K562 (cell line): ENCODE measurements around the gene SIGLEC15. TPM values are rescaled to one million over a fixed set of nuclear protein-coding genes. Genes with fewer than 3 reads are reported as not detected.
A peak's percentile ranks its signal among the peaks of the same experiment; 100 is the strongest.

Experiments
- ATAC-seq: fragments of 200-7000 bp; cut with Tn5 transposase; 3 replicates; pipeline ENCODE4 v1.9.1; 2020; ENCODE audit warnings: moderate library complexity
- BruUV-seq: library from RNA; stranded (reverse); fragments of 400-500 nt; replicated peaks from 2 replicates; lab custom pipeline; 2021; lab: Mats Ljungman, UMichigan
- CTCF ChIA-PET: fragments of 300-600 bp; formaldehyde crosslinking; extraction: SDS; loops from one replicate; lab custom pipeline; 2021; ENCODE audit warnings: low intra/inter-chr PET ratio; lab: Yijun Ruan, JAX
- POLR2A ChIA-PET: fragments of 300-600, 350-650 bp; sonication (Branson Sonifier 250); formaldehyde crosslinking; extraction: SDS; loops from one replicate; lab custom pipeline; 2021; ENCODE audit warnings: antibody characterized with exemption, inconsistent platforms; lab: Yijun Ruan, JAX
- DNase-seq, 4 experiments: peaks; one replicate each; pipeline versions ENCODE4 v3.0.0 to v3.0.0-alpha.2; 2011 to 2018; ENCODE audit warnings: low spot score in 3 of 4, mixed read lengths in 3 of 4; ENCODE audit errors: extremely low read depth in 1 of 4
- FAIRE-seq: peaks from 2 replicates; lab custom pipeline; 2011; peaks lifted over from hg19 to GRCh38; lab: Jason Lieb, UNC
- H2AFZ ChIP-seq: 2 replicates; pipeline ENCODE4 v1.6.0; 2011; ENCODE audit warnings: low read depth, low read length, control low read depth, inconsistent platforms
- H3K27ac ChIP-seq: fragments of 200-600 bp; 3 replicates; pipeline ENCODE4 v1.8.0; 2011; ENCODE audit warnings: low read depth, mild to moderate bottlenecking, control low read depth, inconsistent platforms, low read length, moderate library complexity, mixed read lengths; ENCODE audit errors: extremely low read depth
- H3K27me3 ChIP-seq, 2 experiments: fragments of 300-600 bp in 1 of 2; 2 replicates in 1 of 2; 3 replicates in 1 of 2; pipeline versions ENCODE4 v1.6.0 to v1.8.0; 2011; ENCODE audit warnings: inconsistent platforms in 2 of 2, low read length in 2 of 2, mild to moderate bottlenecking in 1 of 2, mixed read lengths in 1 of 2, moderate library complexity in 1 of 2; ENCODE audit not compliant: control insufficient read depth in 2 of 2, insufficient read depth in 2 of 2
- H3K36me3 ChIP-seq: fragments of 300-600 bp; 3 replicates; pipeline ENCODE4 v1.8.0; 2011; ENCODE audit warnings: mild to moderate bottlenecking, low read length, inconsistent platforms; ENCODE audit not compliant: control insufficient read depth, insufficient read depth
- H3K4me1 ChIP-seq, 2 experiments: fragments of 200-600 bp in 1 of 2; replicated peaks in 1 of 2; 2 replicates in 1 of 2; 3 replicates in 1 of 2; pipeline versions ENCODE4 v1.5.1 to v1.8.0; 2011; ENCODE audit warnings: inconsistent platforms in 2 of 2, low read length in 2 of 2, mild to moderate bottlenecking in 1 of 2, mixed read lengths in 1 of 2, moderate library complexity in 1 of 2; ENCODE audit not compliant: control insufficient read depth in 2 of 2, insufficient read depth in 2 of 2
- H3K4me2 ChIP-seq: 2 replicates; pipeline ENCODE4 v1.6.1; 2011; ENCODE audit warnings: low read length, control low read depth, inconsistent platforms, mixed read lengths; ENCODE audit not compliant: insufficient read depth
- H3K4me3 ChIP-seq: fragments of 200-600 bp; sonication (generic), shearing (Covaris generic); 2 replicates; pipeline ENCODE4 v1.5.1; 2016; ENCODE audit warnings: control low read depth, inconsistent platforms
- H3K79me2 ChIP-seq: fragments of 200-600 bp; 3 replicates; pipeline ENCODE4 v1.8.0; 2011; ENCODE audit warnings: low read length, inconsistent platforms; ENCODE audit not compliant: control insufficient read depth, insufficient read depth
- H3K9ac ChIP-seq, 2 experiments: 2 replicates each; pipeline versions ENCODE4 v1.6.0 to v1.6.1; 2011; ENCODE audit warnings: low read depth in 2 of 2, low read length in 2 of 2, control low read depth in 1 of 2, inconsistent platforms in 1 of 2, mild to moderate bottlenecking in 1 of 2, mixed read lengths in 1 of 2; ENCODE audit not compliant: insufficient read depth in 1 of 2
- H3K9me1 ChIP-seq: one replicate; pipeline ENCODE4 v1.6.0; 2011; ENCODE audit warnings: inconsistent platforms, mild to moderate bottlenecking, low read length, moderate library complexity; ENCODE audit not compliant: control insufficient read depth, insufficient read depth
- H3K9me3 ChIP-seq: replicated peaks from 2 replicates; pipeline ENCODE4 v1.5.1; 2011; ENCODE audit warnings: low read depth, low read length, inconsistent platforms; ENCODE audit not compliant: control insufficient read depth, insufficient read depth
- H4K20me1 ChIP-seq: replicated peaks from 2 replicates; pipeline ENCODE4 v1.6.1; 2011; ENCODE audit warnings: low read length, inconsistent platforms, mixed read lengths; ENCODE audit not compliant: control insufficient read depth, insufficient read depth
- FOXM1 ChIP-seq, 2 experiments: fragments of 450-650 bp in 1 of 2; sonication (generic) in 1 of 2; formaldehyde crosslinking in 1 of 2; IDR thresholded peaks; 2 replicates each; pipeline versions ENCODE4 v1.6.1 to v1.9.0; 2017 to 2022; ENCODE audit warnings: low read depth in 2 of 2, mild to moderate bottlenecking in 2 of 2, missing genetic modification reagents in 1 of 2, moderate library complexity in 1 of 2
- KLF16 ChIP-seq: IDR thresholded peaks from 2 replicates; pipeline ENCODE4 v1.6.1; 2016; ENCODE audit warnings: antibody characterized with exemption
- MEIS2 ChIP-seq: fragments of 450-650 bp; IDR thresholded peaks from 2 replicates; pipeline ENCODE4 v1.6.1; 2014; ENCODE audit warnings: mild to moderate bottlenecking; ENCODE audit not compliant: partially characterized antibody
- NONO ChIP-seq, 2 experiments: fragments of 200-400 bp in 1 of 2; fragments of 450-650 bp in 1 of 2; formaldehyde crosslinking in 1 of 2; IDR thresholded peaks; 2 replicates each; pipeline ENCODE4 v1.6.1; 2017; ENCODE audit warnings: low read depth in 2 of 2, mild to moderate bottlenecking in 2 of 2, moderate library complexity in 2 of 2, low read length in 1 of 2
- PBX2 ChIP-seq, 2 experiments: IDR thresholded peaks in 1 of 2; conservative IDR thresholded peaks in 1 of 2; 2 replicates each; pipeline ENCODE4 v1.6.1; 2016; ENCODE audit warnings: low read depth in 2 of 2, mild to moderate bottlenecking in 1 of 2, missing compliant biosample characterization in 1 of 2, missing genetic modification characterization in 1 of 2, moderate library complexity in 1 of 2
- REST ChIP-seq, 2 experiments: fragments of 450-650 bp; formaldehyde crosslinking in 1 of 2; IDR thresholded peaks; 2 replicates each; pipeline versions ENCODE4 v1.4.0 to v1.6.1; 2014 to 2020; ENCODE audit warnings: mild to moderate bottlenecking in 2 of 2, borderline replicate concordance in 1 of 2, low read depth in 1 of 2
- SMAD1 ChIP-seq: fragments of 150-350 bp; IDR thresholded peaks from 2 replicates; pipeline ENCODE4 v1.6.1; 2014; ENCODE audit warnings: low read length, low read depth; ENCODE audit not compliant: partially characterized antibody
- STAT5A ChIP-seq: IDR thresholded peaks from 2 replicates; pipeline ENCODE4 v1.6.1; 2012; ENCODE audit warnings: low read length, inconsistent platforms, borderline replicate concordance
- ZC3H11A ChIP-seq: IDR thresholded peaks from 2 replicates; pipeline ENCODE4 v1.6.1; 2012; ENCODE audit warnings: low read depth, low read length, improper control_type of control experiment
- WGBS: fragments of 100-300 bp; shearing (Covaris generic); methylation state at CpG from one replicate; pipeline ENCODE4 v1.1.6; 2016; ENCODE audit warnings: low coverage, mixed read lengths; ENCODE audit not compliant: insufficient coverage; ENCODE audit errors: missing lambda C conversion rate; 5-methylcytosine and 5-hydroxymethylcytosine counted together
- in situ Hi-C: fragments of 300-500 bp; cut with MboI; formaldehyde crosslinking; loops from 4 replicates; pipeline ENCODE4 v1.15.0; 2018; ENCODE audit warnings: inconsistent platforms, mixed read lengths
- intact Hi-C: fragments of 100-400 bp; cut with micrococcal nuclease; formaldehyde crosslinking; loops from 2 replicates; pipeline ENCODE4 v1.14.2; 2022
- polyA plus RNA-seq, 8 experiments: library from polyadenylated mRNA; depleted of rRNA in 4 of 8; stranded (reverse) in 5 of 8; unstranded in 3 of 8; fragments of >200 nt; fragmentation: Nextera tagmentation in 2 of 8; fragmentation: Illumina TruSeq in 1 of 8; extraction: Ambion mirVana in 2 of 8; extraction: Trizol in 1 of 8; gene quantifications; 2 replicates each; pipeline versions ENCODE4 v1.2.1 to v1.2.3, GENCODE V29; 2011 to 2014; ENCODE audit warnings: inconsistent platforms in 1 of 8, missing spikeins in 1 of 8
- total RNA-seq, 7 experiments: library from RNA; depleted of rRNA in 6 of 7; stranded (reverse); fragments of >200 nt in 6 of 7; fragmentation: Illumina TruSeq in 2 of 7; extraction: Trizol in 2 of 7; gene quantifications; 2 replicates each; pipeline versions ENCODE4 v1.2.1 to v1.2.3, GENCODE V29; 2011 to 2021; ENCODE audit warnings: low replicate concordance in 1 of 7

SIGLEC15 gene
- total and polyA plus RNA-seq, 9 of the 15 experiments (the other 6 are each of a cell fraction or from before 2014, with no cell fraction given), result not detected

- no peaks in the 10 kb centered on the region for H3K79me2 ChIP-seq
- no peak for FAIRE-seq
- DNase-seq, result no peak
- CTCF ChIA-PET, result no interaction called here
- H2AFZ ChIP-seq, result no peak overlapping the region
- 0% methylated on average over 3 of the region's 3 CpGs for WGBS
- POLR2A ChIA-PET, result interaction anchor here (0.6 to 1.7 kb wide), 3 partner anchors 12 to 450 kb away, joined by 3 to 4 read pairs (median 4); no protein-coding TSS in a partner anchor
- no peak overlapping the region for H3K9ac ChIP-seq
- in situ Hi-C loops, result no loop called here
- no peaks in the 10 kb centered on the region for H3K9me1 ChIP-seq
- no peaks in the 10 kb centered on the region for H3K36me3 ChIP-seq
- ATAC-seq, result no peak; the same call in 2 of the 3 replicates
- no peaks in the 10 kb centered on the region for H3K9me3 ChIP-seq
- H4K20me1 ChIP-seq, result no peaks in the 10 kb centered on the region
- H3K4me1 ChIP-seq, result peaks cover 0 to 3% of the 10 kb centered on the region in 2 experiments; a peak in 4 of 5 replicates
- peaks cover 0 to 19% of the 10 kb centered on the region in 2 experiments; a peak in 3 of 5 replicates for H3K27me3 ChIP-seq
- no peak overlapping the region for H3K4me3 ChIP-seq
- H3K27ac ChIP-seq, result no peak overlapping the region
- no peak overlapping the region for H3K4me2 ChIP-seq
- BruUV-seq, result no TSS peak
- intact Hi-C loops, result loop anchor here (5.0 to 10.0 kb wide), 2 partner anchors 110 to 168 kb away; partner anchors contain the start of gene SLC14A1
- TF ChIP-seq MEIS2 (peak; percentile 73), ZC3H11A (no peak), NONO (IDR thresholded peaks at IDR 0.05; ENCODE audit: low read depth in 2 of 2, low read length in 1 of 2) (no peak), PBX2 (CRISPR knock-in tag; IDR thresholded peaks at IDR 0.05; ENCODE audit: low read depth) (no peak), PBX2 (tag; conservative IDR thresholded peaks at IDR 0.05; ENCODE audit: low read depth) (peak; percentile 84), KLF16 (peak; percentile 64), STAT5A (no peak), FOXM1 (IDR thresholded peaks at IDR 0.05; ENCODE audit: low read depth) (no peak), FOXM1 (CRISPR knock-in tag; IDR thresholded peaks at IDR 0.05; ENCODE audit: low read depth) (no peak), REST (IDR thresholded peaks at IDR 0.05; ENCODE audit: borderline replicate concordance) (peak; percentile 76), REST (CRISPR knock-in tag; IDR thresholded peaks at IDR 0.05; ENCODE audit: low read depth) (no peak), SMAD1 (no peak)
Observed at GRCh38 chr18:45835057-45835636, 9.7 kb downstream of the SIGLEC15 start.
